Measurements from ENCODE around the gene LYPLAL1.

GRCh38 chr1:219163401-219163954 lies 10.2 kb upstream of the LYPLAL1 start:
- no peak for TF ChIP-seq CTCF (IDR thresholded peaks at IDR 0.05; ENCODE audit: low read length)
- no peak for TF ChIP-seq EZH2 (IDR thresholded peaks at IDR 0.05; ENCODE audit: borderline replicate concordance, low read length)

Measured in OCI-LY1 (cell line).